GM19240 (cell line): ENCODE measurements around the gene C1orf174.
A peak's percentile ranks its signal among the peaks of the same experiment; 100 is the strongest.
"Not testable (repeated sequence)": the region's sequence is repeated elsewhere in the genome, so short reads cannot be mapped to it uniquely, and the experiment has no call there.

ENCODE experiments used
- DNase-seq: peaks from one replicate; pipeline ENCODE4 v3.0.0; 2011; ENCODE audit warnings: low spot score; ENCODE audit not compliant: insufficient read length

The C1orf174 gene

GRCh38 chr1:3925762-3926161 lies 25.7 kb upstream of the C1orf174 start:
- no peak for DNase-seq

GRCh38 chr1:3925256-3925655 lies 25.2 kb upstream of the C1orf174 start:
- no peak for DNase-seq

- no peak for DNase-seq
Measured at GRCh38 chr1:3924825-3925220, 24.8 kb upstream of the C1orf174 start.

- DNase-seq: no peak
Measured at GRCh38 chr1:3924186-3924824, 24.2 kb upstream of the C1orf174 start.

- DNase-seq: no peak
Measured at GRCh38 chr1:3923378-3924185, 23.5 kb upstream of the C1orf174 start.

GRCh38 chr1:3922851-3923250 lies 22.8 kb upstream of the C1orf174 start:
- no peak for DNase-seq

GRCh38 chr1:3922201-3922725 lies 22.2 kb upstream of the C1orf174 start:
- no peak for DNase-seq

GRCh38 chr1:3921765-3922164 lies 21.7 kb upstream of the C1orf174 start:
- no peak for DNase-seq

- DNase-seq: no peak
Measured at GRCh38 chr1:3919706-3920105, 19.6 kb upstream of the C1orf174 start.

- DNase-seq: no peak
Measured at GRCh38 chr1:3918966-3919611, 19.0 kb upstream of the C1orf174 start.

- DNase-seq: not testable (repeated sequence)
Measured at GRCh38 chr1:3918359-3918758, 18.3 kb upstream of the C1orf174 start.

GRCh38 chr1:3917761-3918160 lies 17.7 kb upstream of the C1orf174 start:
- no peak for DNase-seq

GRCh38 chr1:3915551-3916121 lies 15.6 kb upstream of the C1orf174 start:
- no peak for DNase-seq

GRCh38 chr1:3914911-3915310 lies 14.8 kb upstream of the C1orf174 start:
- no peak for DNase-seq

- DNase-seq: no peak
Measured at GRCh38 chr1:3914331-3914851, 14.3 kb upstream of the C1orf174 start.

- no peak for DNase-seq
Measured at GRCh38 chr1:3912809-3913685, 13.0 kb upstream of the C1orf174 start.

- DNase-seq: no peak
Measured at GRCh38 chr1:3911981-3912808, 12.1 kb upstream of the C1orf174 start.

GRCh38 chr1:3910857-3911845 lies 11.1 kb upstream of the C1orf174 start:
- peak; percentile 77 for DNase-seq
